Measurements from ENCODE around the gene TBC1D4.

- no peak for TF ChIP-seq NFRKB (IDR thresholded peaks at IDR 0.05)
- no peak for TF ChIP-seq PKNOX1 (IDR thresholded peaks at IDR 0.05)
- no peak for TF ChIP-seq FOXK2 (IDR thresholded peaks at IDR 0.05)
- no peak for TF ChIP-seq ELF4 (IDR thresholded peaks at IDR 0.05)
- no peak for TF ChIP-seq BHLHE40 (IDR thresholded peaks at IDR 0.05; ENCODE audit: borderline replicate concordance)
- TF ChIP-seq ARNT (IDR thresholded peaks at IDR 0.05) = no peak
- TF ChIP-seq SUZ12 (IDR thresholded peaks at IDR 0.05) = no peak
- no peak for TF ChIP-seq FOXA1 (IDR thresholded peaks at IDR 0.05)
- no peak for TF ChIP-seq SP1 (IDR thresholded peaks at IDR 0.05)
- TF ChIP-seq FOXM1 (IDR thresholded peaks at IDR 0.05; ENCODE audit: borderline replicate concordance) = no peak
- TF ChIP-seq L3MBTL2 (conservative IDR thresholded peaks at IDR 0.05) = no peak
- no peak for TF ChIP-seq HDGF (IDR thresholded peaks at IDR 0.05; ENCODE audit: borderline replicate concordance)
Measured at GRCh38 chr13:75371203-75371602, 110.8 kb downstream of the TBC1D4 start.

Data from HEK293T (cell line).